Duodenal mucosa (tissue), 2 donors: ENCODE data around the gene ZSCAN25.
"Not testable (repeated sequence)": the region's sequence is repeated elsewhere in the genome, so short reads cannot be mapped to it uniquely, and the experiment has no call there.

Source experiments
- H3K27ac ChIP-seq: one replicate; pipeline ENCODE4 v1.7.0; 2013; ENCODE audit warnings: low read depth, low read length
- H3K27me3 ChIP-seq, 2 donors: one replicate each; pipeline ENCODE4 v1.7.0; 2013; ENCODE audit warnings: low read length in 2 of 2, control low read depth in 1 of 2; ENCODE audit not compliant: insufficient read depth in 2 of 2, control insufficient read depth in 1 of 2
- H3K36me3 ChIP-seq, 2 donors: one replicate each; pipeline ENCODE4 v1.7.0; 2013; ENCODE audit warnings: low read length in 2 of 2, control low read depth in 1 of 2; ENCODE audit not compliant: insufficient read depth in 2 of 2, control insufficient read depth in 1 of 2
- H3K4me1 ChIP-seq, 2 donors: one replicate each; pipeline ENCODE4 v1.7.0; 2013; ENCODE audit warnings: low read length in 2 of 2, control low read depth in 1 of 2; ENCODE audit not compliant: insufficient read depth in 2 of 2, control insufficient read depth in 1 of 2
- H3K4me3 ChIP-seq, 2 donors: one replicate each; pipeline ENCODE4 v1.7.0; 2013; ENCODE audit warnings: low read length in 2 of 2, low read depth in 1 of 2
- H3K9ac ChIP-seq, 2 donors: one replicate each; pipeline ENCODE4 v1.7.0; 2013; ENCODE audit warnings: low read length in 2 of 2, low read depth in 1 of 2
- H3K9me3 ChIP-seq, 2 donors: one replicate each; pipeline ENCODE4 v1.7.0; 2013; ENCODE audit warnings: low read length in 2 of 2, control low read depth in 1 of 2; ENCODE audit not compliant: control insufficient read depth in 1 of 2

The ZSCAN25 gene

GRCh38 chr7:99644431-99644830, 27.7 kb downstream of the ZSCAN25 start:
- Histone ChIP-seq H3K4me3 (no peak overlapping the region), H3K27ac (no peak overlapping the region), H3K27me3 (no peaks in the 10 kb centered on the region), H3K9me3 (no peaks in the 10 kb centered on the region), H3K36me3 (peaks cover 6 to 12% of the 10 kb centered on the region in 2 donors), H3K9ac (no peak overlapping the region), H3K4me1 (no peaks in the 10 kb centered on the region)

- no peaks in the 10 kb centered on the region for H3K4me1 ChIP-seq
- peaks cover 6 to 18% of the 10 kb centered on the region in 2 donors for H3K36me3 ChIP-seq
- no peak overlapping the region for H3K9ac ChIP-seq
- H3K27ac ChIP-seq = no peak overlapping the region
- no peaks in the 10 kb centered on the region for H3K27me3 ChIP-seq
- no peaks in the 10 kb centered on the region for H3K9me3 ChIP-seq
- no peak overlapping the region for H3K4me3 ChIP-seq
These were observed 28.8 kb downstream of the ZSCAN25 start for GRCh38 chr7:99645590-99645989.

DNA sequence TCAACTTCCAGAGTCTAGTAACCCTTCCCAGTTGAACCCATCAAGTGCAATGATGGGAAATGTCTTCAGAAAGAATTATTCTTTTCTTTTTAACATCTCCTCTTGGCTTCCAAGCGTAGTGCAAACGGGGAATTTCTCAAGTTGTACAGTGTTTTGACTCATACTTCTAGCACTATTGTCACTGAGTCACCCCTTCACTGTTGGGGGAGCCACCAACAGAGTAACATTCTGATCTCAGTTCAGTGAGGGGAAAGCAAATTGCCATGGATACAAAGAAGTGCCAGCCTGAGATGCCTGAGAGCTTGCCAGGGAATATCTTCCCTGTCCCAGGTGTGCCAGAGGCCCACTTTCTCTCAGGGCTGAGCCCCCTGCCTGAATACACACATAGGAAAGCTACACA, 32.1 kb downstream of the ZSCAN25 start:
- Histone ChIP-seq H3K36me3 (peaks cover 10 to 20% of the 10 kb centered on the region in 2 donors), H3K4me1 (no peaks in the 10 kb centered on the region), H3K9me3 (no peaks in the 10 kb centered on the region), H3K4me3 (no peak overlapping the region), H3K27ac (no peak overlapping the region), H3K27me3 (no peaks in the 10 kb centered on the region), H3K9ac (no peak overlapping the region)

GRCh38 chr7:99651290-99651689, 34.5 kb downstream of the ZSCAN25 start:
- Histone ChIP-seq H3K4me3 (no peak overlapping the region), H3K27ac (no peak overlapping the region), H3K36me3 (peaks cover 10 to 17% of the 10 kb centered on the region in 2 donors), H3K27me3 (no peaks in the 10 kb centered on the region), H3K9ac (no peak overlapping the region), H3K9me3 (no peaks in the 10 kb centered on the region), H3K4me1 (no peaks in the 10 kb centered on the region)

- Histone ChIP-seq H3K27me3 (no peaks in the 10 kb centered on the region), H3K4me3 (no peak overlapping the region), H3K4me1 (no peaks in the 10 kb centered on the region), H3K36me3 (peaks cover 6 to 14% of the 10 kb centered on the region in 2 donors), H3K9me3 (no peaks in the 10 kb centered on the region), H3K27ac (no peak overlapping the region), H3K9ac (no peak overlapping the region)
These were observed 35.9 kb downstream of the ZSCAN25 start for GRCh38 chr7:99652671-99653070.

DNA sequence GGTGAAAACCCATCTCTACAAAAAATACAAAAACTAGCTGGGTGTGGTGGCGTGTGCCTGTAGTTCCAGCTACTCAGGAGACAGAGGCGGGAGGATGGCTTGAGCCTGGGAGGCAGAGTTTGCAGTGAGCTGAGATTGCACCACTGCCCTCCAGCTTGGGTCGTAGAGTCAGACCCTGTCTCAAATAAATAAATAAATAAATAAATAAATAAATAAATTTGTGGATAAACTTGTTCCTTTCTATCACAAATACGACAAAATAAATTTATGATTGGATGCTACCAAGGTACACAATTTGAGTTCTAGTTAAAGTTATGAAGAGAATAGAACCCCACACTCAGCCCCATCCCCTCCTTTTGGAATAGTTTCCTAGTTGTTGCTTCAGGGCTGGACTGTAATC, 36.5 kb downstream of the ZSCAN25 start:
- not testable (repeated sequence) for H3K27me3 ChIP-seq, H3K27ac ChIP-seq, H3K4me3 ChIP-seq, H3K9ac ChIP-seq, H3K9me3 ChIP-seq, H3K4me1 ChIP-seq
- H3K36me3 ChIP-seq = peaks cover 4 to 14% of the 10 kb centered on the region in 2 donors

DNA sequence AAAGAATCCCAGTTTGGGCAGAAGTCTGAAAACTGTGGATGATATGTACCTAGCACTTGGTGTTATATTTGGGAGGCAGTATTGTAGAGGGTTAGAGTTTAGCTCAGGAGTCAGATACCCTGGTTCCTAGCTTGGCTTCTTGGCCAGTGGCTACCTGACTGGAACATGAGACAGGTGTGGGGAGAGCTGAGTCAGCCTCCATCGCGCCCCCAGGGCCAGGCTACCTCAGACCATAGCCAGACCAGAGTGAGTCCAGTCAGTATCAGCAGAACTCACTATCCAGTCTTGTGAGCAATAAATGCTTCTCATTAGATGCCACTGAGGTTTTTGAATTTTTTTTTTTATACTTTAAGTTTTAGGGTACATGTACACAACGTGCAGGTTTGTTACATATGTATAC, 37.0 kb downstream of the ZSCAN25 start:
- Histone ChIP-seq H3K27me3 (no peaks in the 10 kb centered on the region), H3K4me3 (no peak overlapping the region), H3K9me3 (no peaks in the 10 kb centered on the region), H3K4me1 (no peaks in the 10 kb centered on the region), H3K9ac (no peak overlapping the region), H3K36me3 (peaks cover 4 to 14% of the 10 kb centered on the region in 2 donors), H3K27ac (no peak overlapping the region)

- not testable (repeated sequence) for H3K4me3 ChIP-seq, H3K9ac ChIP-seq, H3K27ac ChIP-seq, H3K4me1 ChIP-seq, H3K9me3 ChIP-seq, H3K27me3 ChIP-seq
- peaks cover 4 to 12% of the 10 kb centered on the region in 2 donors for H3K36me3 ChIP-seq
These were observed 37.9 kb downstream of the ZSCAN25 start for GRCh38 chr7:99654626-99655025.

DNA sequence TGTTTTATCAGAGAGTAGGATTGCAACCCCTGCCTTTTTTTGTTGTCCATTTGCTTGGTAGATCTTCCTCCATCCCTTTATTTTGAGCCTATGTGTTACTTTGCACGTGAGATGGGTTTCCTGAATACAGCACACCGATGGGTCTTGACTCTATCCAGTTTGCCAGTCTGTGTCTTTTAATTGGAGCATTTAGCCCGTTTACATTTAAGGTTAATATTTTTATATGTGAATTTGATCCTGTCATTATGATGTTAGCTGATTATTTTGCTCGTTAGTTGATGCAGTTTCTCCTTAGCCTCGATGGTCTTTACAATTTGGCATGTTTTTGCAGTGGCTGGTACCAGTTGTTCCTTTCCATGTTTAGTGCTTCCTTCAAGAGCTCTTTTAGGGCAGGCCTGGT, 41.1 kb downstream of the ZSCAN25 start:
- not testable (repeated sequence) for H3K9ac ChIP-seq

DNA sequence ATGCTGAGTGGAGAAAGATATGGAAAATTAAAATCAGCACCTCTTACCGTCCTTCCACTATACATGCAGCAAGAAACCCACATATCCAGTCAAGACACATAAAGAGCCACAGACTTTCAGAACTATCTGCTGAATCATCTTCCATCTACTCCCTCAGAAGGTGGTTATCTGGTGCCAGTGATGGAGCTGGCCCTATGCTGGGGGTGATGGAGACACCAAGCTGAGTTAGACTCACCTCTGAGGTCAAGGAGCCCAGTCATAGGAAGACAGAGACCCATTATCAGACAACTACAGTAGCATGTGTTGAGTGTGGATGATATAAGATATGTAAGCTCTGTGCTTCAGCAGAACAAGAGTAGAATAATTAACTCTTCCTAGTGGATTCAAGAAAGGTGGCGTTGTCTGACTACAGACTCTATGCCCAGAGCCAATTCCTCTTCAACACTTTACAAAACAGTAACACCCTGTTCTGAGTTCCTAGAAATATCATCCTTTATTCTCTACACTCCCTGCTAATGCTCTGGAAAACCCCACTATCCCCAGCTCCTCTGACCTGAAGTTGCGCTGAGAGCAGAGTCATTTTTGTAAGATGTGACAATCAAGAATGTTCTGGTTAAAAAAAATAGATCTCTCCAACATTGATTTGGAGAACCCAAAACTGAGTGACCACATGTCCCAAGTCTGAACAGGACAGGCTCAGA, 48.7 kb downstream of the ZSCAN25 start:
- Histone ChIP-seq H3K4me3 (no peak overlapping the region), H3K9me3 (peaks cover 0 to 10% of the 10 kb centered on the region in 2 donors), H3K27me3 (no peaks in the 10 kb centered on the region), H3K4me1 (no peaks in the 10 kb centered on the region), H3K36me3 (peaks cover 61 to 91% of the 10 kb centered on the region in 2 donors), H3K27ac (no peak overlapping the region), H3K9ac (no peak overlapping the region)

More for the DNA sequence above, 41.1 kb downstream of the ZSCAN25 start:
- not testable (repeated sequence) for H3K27me3 ChIP-seq, H3K4me3 ChIP-seq, H3K27ac ChIP-seq, H3K4me1 ChIP-seq
- Histone ChIP-seq H3K36me3 (peaks cover 31 to 38% of the 10 kb centered on the region in 2 donors), H3K9me3 (peaks cover 0 to 10% of the 10 kb centered on the region in 2 donors)
